ENCODE measurements around the gene MAPK4.

- no peak for TF ChIP-seq ZNF510 (tag by site-specific recombination; IDR thresholded peaks at IDR 0.05; ENCODE audit: insufficient replicate concordance)
- TF ChIP-seq, protein P1, sequence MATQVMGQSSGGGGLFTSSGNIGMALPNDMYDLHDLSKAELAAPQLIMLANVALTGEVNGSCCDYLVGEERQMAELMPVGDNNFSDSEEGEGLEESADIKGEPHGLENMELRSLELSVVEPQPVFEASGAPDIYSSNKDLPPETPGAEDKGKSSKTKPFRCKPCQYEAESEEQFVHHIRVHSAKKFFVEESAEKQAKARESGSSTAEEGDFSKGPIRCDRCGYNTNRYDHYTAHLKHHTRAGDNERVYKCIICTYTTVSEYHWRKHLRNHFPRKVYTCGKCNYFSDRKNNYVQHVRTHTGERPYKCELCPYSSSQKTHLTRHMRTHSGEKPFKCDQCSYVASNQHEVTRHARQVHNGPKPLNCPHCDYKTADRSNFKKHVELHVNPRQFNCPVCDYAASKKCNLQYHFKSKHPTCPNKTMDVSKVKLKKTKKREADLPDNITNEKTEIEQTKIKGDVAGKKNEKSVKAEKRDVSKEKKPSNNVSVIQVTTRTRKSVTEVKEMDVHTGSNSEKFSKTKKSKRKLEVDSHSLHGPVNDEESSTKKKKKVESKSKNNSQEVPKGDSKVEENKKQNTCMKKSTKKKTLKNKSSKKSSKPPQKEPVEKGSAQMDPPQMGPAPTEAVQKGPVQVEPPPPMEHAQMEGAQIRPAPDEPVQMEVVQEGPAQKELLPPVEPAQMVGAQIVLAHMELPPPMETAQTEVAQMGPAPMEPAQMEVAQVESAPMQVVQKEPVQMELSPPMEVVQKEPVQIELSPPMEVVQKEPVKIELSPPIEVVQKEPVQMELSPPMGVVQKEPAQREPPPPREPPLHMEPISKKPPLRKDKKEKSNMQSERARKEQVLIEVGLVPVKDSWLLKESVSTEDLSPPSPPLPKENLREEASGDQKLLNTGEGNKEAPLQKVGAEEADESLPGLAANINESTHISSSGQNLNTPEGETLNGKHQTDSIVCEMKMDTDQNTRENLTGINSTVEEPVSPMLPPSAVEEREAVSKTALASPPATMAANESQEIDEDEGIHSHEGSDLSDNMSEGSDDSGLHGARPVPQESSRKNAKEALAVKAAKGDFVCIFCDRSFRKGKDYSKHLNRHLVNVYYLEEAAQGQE (tag by site-specific recombination; IDR thresholded peaks at IDR 0.05): no peak
- no peak for TF ChIP-seq ZNF416 (tag by site-specific recombination; IDR thresholded peaks at IDR 0.05)
- no peak for TF ChIP-seq ZSCAN23 (tag by site-specific recombination; IDR thresholded peaks at IDR 0.05)
Measured at GRCh38 chr18:50654211-50654610, 94.3 kb downstream of the MAPK4 start.

Measured in HEK293 (cell line).